Measurements from ENCODE around the gene ARPC5. TPM values are rescaled to one million over a fixed set of nuclear protein-coding genes. Genes with fewer than 3 reads are reported as not detected.
A peak's percentile ranks its signal among the peaks of the same experiment; 100 is the strongest.

ARPC5 gene
- total RNA-seq, 1 experiment from 2014 or later, result 158 TPM

DNA sequence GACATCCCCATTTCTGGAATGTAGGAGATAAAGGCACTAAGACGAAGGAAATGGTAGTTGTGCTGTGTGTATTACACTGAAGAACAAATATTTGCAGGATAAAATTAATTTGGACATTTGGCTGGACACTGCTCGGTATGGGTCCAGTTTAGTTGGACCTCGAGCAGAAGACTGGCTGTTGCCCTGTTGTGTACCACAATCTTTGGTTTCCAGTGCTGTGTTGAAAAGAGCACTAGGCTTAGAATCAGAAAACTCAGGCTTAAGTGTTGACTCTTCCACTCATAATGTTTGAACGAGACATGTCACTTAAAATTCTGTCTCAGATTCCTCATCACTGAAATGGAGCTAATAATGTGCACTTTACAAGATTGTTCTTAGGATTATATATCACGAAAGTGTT is 1.2 kb upstream of the ARPC5 start:
- Histone ChIP-seq H3K4me3 (ENCODE audit: low read depth, low read length, poor library complexity, severe bottlenecking) (peak overlapping the region; percentile 76), H3K27me3 (replicated peaks; ENCODE audit: insufficient read depth, low read depth, low read length, poor library complexity) (no peaks in the 10 kb centered on the region), H3K27ac (ENCODE audit: low read depth, low read length, poor library complexity, severe bottlenecking) (no peak overlapping the region), H3K4me1 (ENCODE audit: insufficient read depth, low read length, poor library complexity, severe bottlenecking) (peaks cover 22% of the 10 kb centered on the region), H3K9me3 (ENCODE audit: low read depth, low read length, poor library complexity, severe bottlenecking) (no peaks in the 10 kb centered on the region), H3K36me3 (ENCODE audit: insufficient read depth, low read length, poor library complexity, severe bottlenecking) (peaks cover 11% of the 10 kb centered on the region)
- intact Hi-C loops (cut with micrococcal nuclease; ENCODE audit: unreplicated experiment), result loop anchor here (5.0 kb wide), 1 partner anchor 401 kb away; the partner anchor contains the start of gene COLGALT2
- no peak for DNase-seq (ENCODE audit: low spot score)
- no peak for TF ChIP-seq EZH2 (IDR thresholded peaks at IDR 0.05; ENCODE audit: borderline replicate concordance, low read depth, low read length, poor library complexity, severe bottlenecking)
- TSS peak; percentile 57 for BruUV-seq (replicated peaks)
- POLR2A ChIA-PET (ENCODE audit: low non-redundant PET), result no interaction called here
- CTCF ChIA-PET, result no interaction called here

DNA sequence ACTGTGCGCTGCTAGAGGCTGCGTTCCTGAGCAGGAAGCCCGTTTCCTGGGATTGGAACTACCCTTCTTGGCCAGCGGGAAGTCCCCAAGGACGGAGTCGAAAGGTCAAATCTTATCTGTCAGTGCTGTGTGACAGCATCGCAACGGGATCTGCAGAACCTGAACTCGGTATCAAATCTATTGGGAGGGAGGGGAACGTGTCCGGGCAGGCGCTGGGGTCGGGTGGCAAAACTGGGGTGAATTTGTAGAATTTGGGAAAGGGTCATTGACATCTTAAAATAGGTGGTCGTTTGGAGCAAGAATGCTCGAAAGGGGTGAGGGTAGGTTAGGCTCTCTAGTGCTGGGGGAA is 725 bp upstream of the ARPC5 start:
- Histone ChIP-seq H3K36me3 (ENCODE audit: insufficient read depth, low read length, poor library complexity, severe bottlenecking) (peaks cover 12% of the 10 kb centered on the region), H3K4me1 (ENCODE audit: insufficient read depth, low read length, poor library complexity, severe bottlenecking) (peaks cover 23% of the 10 kb centered on the region), H3K4me3 (ENCODE audit: low read depth, low read length, poor library complexity, severe bottlenecking) (peak overlapping the region; percentile 76), H3K27ac (ENCODE audit: low read depth, low read length, poor library complexity, severe bottlenecking) (no peak overlapping the region), H3K9me3 (ENCODE audit: low read depth, low read length, poor library complexity, severe bottlenecking) (no peaks in the 10 kb centered on the region), H3K27me3 (replicated peaks; ENCODE audit: insufficient read depth, low read depth, low read length, poor library complexity) (no peaks in the 10 kb centered on the region)
- no TSS peak for BruUV-seq (replicated peaks)
- no peak for DNase-seq (ENCODE audit: low spot score)
- intact Hi-C loops (cut with micrococcal nuclease; ENCODE audit: unreplicated experiment), result loop anchor here (5.0 kb wide), 1 partner anchor 401 kb away; the partner anchor contains the start of gene COLGALT2
- ChIA-PET CTCF (no interaction called here), POLR2A (ENCODE audit: low non-redundant PET) (interaction anchor here (0.6 kb wide), 1 partner anchor 414 kb away, joined by 3 read pairs; no protein-coding TSS in a partner anchor)
- TF ChIP-seq EZH2 (IDR thresholded peaks at IDR 0.05; ENCODE audit: borderline replicate concordance, low read depth, low read length, poor library complexity, severe bottlenecking), result no peak
- TF ChIP-seq, protein P1, sequence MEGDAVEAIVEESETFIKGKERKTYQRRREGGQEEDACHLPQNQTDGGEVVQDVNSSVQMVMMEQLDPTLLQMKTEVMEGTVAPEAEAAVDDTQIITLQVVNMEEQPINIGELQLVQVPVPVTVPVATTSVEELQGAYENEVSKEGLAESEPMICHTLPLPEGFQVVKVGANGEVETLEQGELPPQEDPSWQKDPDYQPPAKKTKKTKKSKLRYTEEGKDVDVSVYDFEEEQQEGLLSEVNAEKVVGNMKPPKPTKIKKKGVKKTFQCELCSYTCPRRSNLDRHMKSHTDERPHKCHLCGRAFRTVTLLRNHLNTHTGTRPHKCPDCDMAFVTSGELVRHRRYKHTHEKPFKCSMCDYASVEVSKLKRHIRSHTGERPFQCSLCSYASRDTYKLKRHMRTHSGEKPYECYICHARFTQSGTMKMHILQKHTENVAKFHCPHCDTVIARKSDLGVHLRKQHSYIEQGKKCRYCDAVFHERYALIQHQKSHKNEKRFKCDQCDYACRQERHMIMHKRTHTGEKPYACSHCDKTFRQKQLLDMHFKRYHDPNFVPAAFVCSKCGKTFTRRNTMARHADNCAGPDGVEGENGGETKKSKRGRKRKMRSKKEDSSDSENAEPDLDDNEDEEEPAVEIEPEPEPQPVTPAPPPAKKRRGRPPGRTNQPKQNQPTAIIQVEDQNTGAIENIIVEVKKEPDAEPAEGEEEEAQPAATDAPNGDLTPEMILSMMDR (conservative IDR thresholded peaks at IDR 0.05; ENCODE audit: low read depth, low read length), result no peak

DNA sequence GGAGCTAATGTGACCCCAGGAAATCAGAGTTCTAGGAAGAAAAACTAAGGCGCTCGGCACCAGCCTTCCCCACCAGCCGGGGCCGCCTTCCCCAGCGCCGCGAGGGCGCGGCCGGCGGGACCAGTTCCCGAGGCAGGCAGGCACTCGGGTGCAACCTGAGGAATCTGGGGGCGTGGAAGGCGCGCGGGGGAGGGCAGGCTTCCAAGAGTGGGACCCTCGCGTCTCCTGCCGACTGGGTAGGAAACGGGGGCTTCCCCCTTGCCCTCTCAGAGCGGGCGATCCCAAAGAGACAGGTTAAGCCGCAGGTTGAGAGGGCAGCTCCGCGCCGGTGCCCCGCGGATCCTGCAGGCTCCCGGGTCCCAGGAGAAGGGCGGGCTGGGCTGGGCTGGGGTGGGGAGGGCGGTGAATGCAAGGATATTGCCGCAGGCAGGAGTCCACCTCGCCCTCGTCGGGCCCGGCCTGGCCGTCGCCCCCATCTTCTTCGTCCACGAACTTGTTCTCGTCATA is 431 bp downstream of the ARPC5 start:
- intact Hi-C loops (cut with micrococcal nuclease; ENCODE audit: unreplicated experiment), result loop anchor here (5.0 kb wide), 1 partner anchor 402 kb away; the partner anchor contains the start of gene COLGALT2
- no TSS peak for BruUV-seq (replicated peaks)
- POLR2A ChIA-PET (ENCODE audit: low non-redundant PET), result interaction anchor here (0.8 kb wide), 1 partner anchor 104 kb away, joined by 5 read pairs; no protein-coding TSS in a partner anchor

More for the DNA sequence above, 431 bp downstream of the ARPC5 start:
- CTCF ChIA-PET, result interaction anchor here (0.8 kb wide), 1 partner anchor 50 kb away, joined by 4 read pairs; no protein-coding TSS in a partner anchor
- no peak for DNase-seq (ENCODE audit: low spot score)
- Histone ChIP-seq H3K27ac (ENCODE audit: low read depth, low read length, poor library complexity, severe bottlenecking) (peak overlapping the region; percentile 88), H3K9me3 (ENCODE audit: low read depth, low read length, poor library complexity, severe bottlenecking) (no peaks in the 10 kb centered on the region), H3K36me3 (ENCODE audit: insufficient read depth, low read length, poor library complexity, severe bottlenecking) (peaks cover 20% of the 10 kb centered on the region), H3K4me3 (ENCODE audit: low read depth, low read length, poor library complexity, severe bottlenecking) (peak overlapping the region; percentile 76), H3K4me1 (ENCODE audit: insufficient read depth, low read length, poor library complexity, severe bottlenecking) (peaks cover 28% of the 10 kb centered on the region), H3K27me3 (replicated peaks; ENCODE audit: insufficient read depth, low read depth, low read length, poor library complexity) (no peaks in the 10 kb centered on the region)
- no peak for TF ChIP-seq EZH2 (IDR thresholded peaks at IDR 0.05; ENCODE audit: borderline replicate concordance, low read depth, low read length, poor library complexity, severe bottlenecking)
- TF ChIP-seq, protein P1 (conservative IDR thresholded peaks at IDR 0.05; ENCODE audit: low read depth, low read length), result no peak

Data from A673 (cell line).